Measurements from ENCODE around the gene CDC73. TPM values are rescaled to one million over a fixed set of nuclear protein-coding genes. Genes with fewer than 3 reads are reported as not detected.

CDC73 gene
- total and polyA plus RNA-seq, 10 of the 15 experiments (the other 5 are each of a cell fraction or from before 2014, with no cell fraction given) = 10.6 to 43.4 (median 21.7) TPM

- TF ChIP-seq ZNF592 (IDR thresholded peaks at IDR 0.05) (no peak), CUX1 (IDR thresholded peaks at IDR 0.05; ENCODE audit: insufficient replicate concordance, low read depth, low read length) (no peak), ZNF207 (IDR thresholded peaks at IDR 0.05; ENCODE audit: borderline replicate concordance) (no peak)
Observed at GRCh38 chr1:193201021-193201420, 79.2 kb downstream of the CDC73 start (continued).
